Endothelial cell of umbilical vein (primary cell): ENCODE results near the gene LMO7. TPM values are rescaled to one million over a fixed set of nuclear protein-coding genes. Genes with fewer than 3 reads are reported as not detected.

Experiments
- BruUV-seq: library from RNA; stranded (reverse); fragments of 400-500 nt; replicated peaks from 2 replicates; lab custom pipeline; 2021; lab: Mats Ljungman, UMichigan
- CTCF ChIA-PET: fragments of 300-600, 350-600 bp; sonication (Branson Sonifier 250); formaldehyde crosslinking; loops from one replicate; lab custom pipeline; 2021; ENCODE audit warnings: antibody characterized with exemption, inconsistent platforms; lab: Charles Lee
- POLR2A ChIA-PET: fragments of 300-600, 350-600 bp; sonication (Branson Sonifier 250); formaldehyde crosslinking; loops from one replicate; lab custom pipeline; 2021; ENCODE audit warnings: antibody characterized with exemption, inconsistent platforms; lab: Charles Lee
- DNase-seq: peaks from one replicate; pipeline ENCODE4 v3.0.0-alpha.2; 2011; ENCODE audit warnings: low read depth, low spot score
- FAIRE-seq: peaks from 2 replicates; lab custom pipeline; 2011; peaks lifted over from hg19 to GRCh38; lab: Jason Lieb, UNC
- H2AFZ ChIP-seq: 2 replicates; pipeline ENCODE4 v1.6.0; 2012; ENCODE audit warnings: low read depth, low read length, control low read depth, inconsistent platforms
- H3K27ac ChIP-seq: 2 replicates; pipeline ENCODE4 v1.5.1; 2011; ENCODE audit warnings: low read depth, mild to moderate bottlenecking, control low read depth, low read length, moderate library complexity; ENCODE audit not compliant: insufficient read depth
- H3K27me3 ChIP-seq, 2 experiments: 2 replicates each; pipeline versions ENCODE4 v1.6.0 to v1.6.1; 2011; ENCODE audit warnings: low read length in 2 of 2, mixed read lengths in 1 of 2; ENCODE audit not compliant: control insufficient read depth in 2 of 2, insufficient read depth in 2 of 2
- H3K36me3 ChIP-seq, 2 experiments: 2 replicates in 1 of 2; 3 replicates in 1 of 2; pipeline ENCODE4 v1.5.1; 2011; ENCODE audit warnings: low read length in 2 of 2, mild to moderate bottlenecking in 1 of 2, moderate library complexity in 1 of 2; ENCODE audit not compliant: control insufficient read depth in 2 of 2, insufficient read depth in 2 of 2; ENCODE audit errors: extremely low read depth in 1 of 2
- H3K4me1 ChIP-seq: 3 replicates; pipeline ENCODE4 v1.5.1; 2011; ENCODE audit warnings: mild to moderate bottlenecking, low read length; ENCODE audit not compliant: control insufficient read depth, insufficient read depth; ENCODE audit errors: extremely low read depth
- H3K4me2 ChIP-seq: 2 replicates; pipeline ENCODE4 v1.6.1; 2011; ENCODE audit warnings: low read length, control low read depth, mixed read lengths; ENCODE audit not compliant: insufficient read depth
- H3K4me3 ChIP-seq, 3 experiments: fragments of 200-600 bp in 1 of 3; sonication (generic), shearing (Covaris generic) in 1 of 3; replicated peaks in 1 of 3; 2 replicates each; pipeline ENCODE4 v1.5.1; 2011 to 2016; ENCODE audit warnings: control low read depth in 3 of 3, low read length in 3 of 3, mild to moderate bottlenecking in 2 of 3, inconsistent platforms in 1 of 3, low read depth in 1 of 3, moderate library complexity in 1 of 3; ENCODE audit not compliant: insufficient read depth in 1 of 3
- H3K79me2 ChIP-seq: 2 replicates; pipeline ENCODE4 v1.6.0; 2012; ENCODE audit warnings: low read length, inconsistent platforms; ENCODE audit not compliant: control insufficient read depth, insufficient read depth
- H3K9ac ChIP-seq: replicated peaks from 2 replicates; pipeline ENCODE3; 2011; ENCODE audit warnings: low read length, control low read depth; ENCODE audit not compliant: insufficient read depth; ENCODE audit errors: extremely low read depth
- H3K9me1 ChIP-seq: replicated peaks from 3 replicates; pipeline ENCODE4 v1.6.0; 2011; ENCODE audit warnings: mild to moderate bottlenecking, low read length; ENCODE audit not compliant: control insufficient read depth, insufficient read depth; ENCODE audit errors: extremely low read depth
- H3K9me3 ChIP-seq: replicated peaks from 2 replicates; pipeline ENCODE4 v1.5.1; 2012; ENCODE audit warnings: low read length, inconsistent platforms; ENCODE audit not compliant: control insufficient read depth, insufficient read depth
- H4K20me1 ChIP-seq: replicated peaks from 2 replicates; pipeline ENCODE3; 2011; ENCODE audit warnings: mild to moderate bottlenecking, low read length; ENCODE audit not compliant: control insufficient read depth, insufficient read depth; ENCODE audit errors: extremely low read depth
- CTCF ChIP-seq, 2 donors: IDR thresholded peaks; 1 replicate in 1 of 2; 2 replicates in 1 of 2; pipeline ENCODE4 v1.5.1; 2011; ENCODE audit warnings: low read length in 2 of 2, mild to moderate bottlenecking in 2 of 2, moderate library complexity in 2 of 2, control low read depth in 1 of 2, inconsistent platforms in 1 of 2, low read depth in 1 of 2; ENCODE audit not compliant: insufficient read depth in 1 of 2; ENCODE audit errors: extremely low read depth in 1 of 2
- EZH2 ChIP-seq: IDR thresholded peaks from 2 replicates; pipeline ENCODE4 v1.6.1; 2012; ENCODE audit warnings: borderline replicate concordance, low read depth, mild to moderate bottlenecking, moderate library complexity, low read length, inconsistent platforms; ENCODE audit not compliant: severe bottlenecking
- FOS ChIP-seq: IDR thresholded peaks from 2 replicates; pipeline ENCODE4 v1.6.1; 2011; ENCODE audit warnings: mild to moderate bottlenecking, low read length, moderate library complexity, borderline replicate concordance; ENCODE audit not compliant: insufficient read depth
- GATA2 ChIP-seq: IDR thresholded peaks from 2 replicates; pipeline ENCODE4 v1.7.0; 2011; ENCODE audit warnings: low read depth, mild to moderate bottlenecking, moderate library complexity, mixed read lengths, low read length; ENCODE audit not compliant: insufficient read length, insufficient read depth
- JUN ChIP-seq: IDR thresholded peaks from 2 replicates; pipeline ENCODE4 v1.6.1; 2011; ENCODE audit warnings: borderline replicate concordance, low read depth; ENCODE audit not compliant: insufficient read length, insufficient read depth
- MAX ChIP-seq: IDR thresholded peaks from 2 replicates; pipeline ENCODE4 v1.6.1; 2011; ENCODE audit not compliant: insufficient read depth, insufficient read length
- MYC ChIP-seq: IDR thresholded peaks from one replicate; pipeline ENCODE4 v1.6.1; 2011; ENCODE audit warnings: mild to moderate bottlenecking, low read depth, low read length
- POLR2A ChIP-seq: IDR thresholded peaks from 2 replicates; pipeline ENCODE4 v1.6.1; 2012; ENCODE audit warnings: low read depth, mild to moderate bottlenecking, control low read depth, low read length
- POLR2AphosphoS5 ChIP-seq: IDR thresholded peaks from 2 replicates; pipeline ENCODE4 v1.6.1; 2012; ENCODE audit warnings: low read depth, mild to moderate bottlenecking, control low read depth, low read length, moderate library complexity; ENCODE audit not compliant: insufficient read depth
- dilution Hi-C: fragments of 300-500 bp; cut with MboI; formaldehyde crosslinking; loops from one replicate; pipeline ENCODE4 v1.15.0; 2019; ENCODE audit warnings: low sequenced_read_pairs; ENCODE audit not compliant: extremely low pct_ligation_motif_present
- intact Hi-C: fragments of 100-400 bp; cut with micrococcal nuclease; formaldehyde crosslinking; loops from one replicate; pipeline ENCODE4 v1.10.0; 2022
- polyA plus RNA-seq, 4 experiments: library from polyadenylated mRNA; depleted of rRNA in 3 of 4; stranded (reverse) in 3 of 4; unstranded in 1 of 4; fragments of >200 nt; gene quantifications; 2 replicates each; pipeline versions ENCODE4 v1.2.1 to v1.2.3, GENCODE V29; 2011 to 2012; ENCODE audit warnings: missing spikeins in 1 of 4
- total RNA-seq: library from RNA; stranded (reverse); gene quantifications from 2 replicates; pipeline ENCODE4 v1.2.3, GENCODE V29; 2021

The LMO7 gene
- total and polyA plus RNA-seq, 2 donors (not counting 3 experiments of a cell fraction or from before 2014, with no cell fraction given) = 10.5 to 21.1 TPM

- H3K4me2 ChIP-seq = no peak overlapping the region
- intact Hi-C loops (no loop called here), dilution Hi-C loops (no loop called here)
- DNase-seq (no peak), FAIRE-seq (no peak)
- no peaks in the 10 kb centered on the region for H3K9me3 ChIP-seq
- no peaks in the 10 kb centered on the region for H3K79me2 ChIP-seq
- no peak overlapping the region for H3K27ac ChIP-seq
- no peaks in the 10 kb centered on the region for H3K9me1 ChIP-seq
- POLR2A ChIA-PET = no interaction called here
- H3K9ac ChIP-seq = no peak overlapping the region
- no TSS peak for BruUV-seq
- no peak overlapping the region for H2AFZ ChIP-seq
- H3K27me3 ChIP-seq = no peaks in the 10 kb centered on the region
- CTCF ChIA-PET = interaction anchor here (0.9 to 3.6 kb wide), 6 partner anchors 18 to 1211 kb away, joined by 3 to 35 read pairs (median 4); no protein-coding TSS in a partner anchor
- H4K20me1 ChIP-seq = peaks cover 2% of the 10 kb centered on the region
- no peak for TF ChIP-seq POLR2A
- TF ChIP-seq MYC = no peak
- TF ChIP-seq CTCF (IDR thresholded peaks at IDR 0.05; ENCODE audit: extremely low read depth in 1 of 2, insufficient read depth in 1 of 2, low read depth in 1 of 2, low read length in 2 of 2) = no peak
- no peak for TF ChIP-seq MAX
- TF ChIP-seq JUN = no peak
- no peak for TF ChIP-seq EZH2
- no peak for TF ChIP-seq GATA2
- no peak for TF ChIP-seq FOS
- no peak for TF ChIP-seq POLR2AphosphoS5
- no peaks in the 10 kb centered on the region for H3K36me3 ChIP-seq
- no peak overlapping the region for H3K4me3 ChIP-seq
- no peaks in the 10 kb centered on the region for H3K4me1 ChIP-seq
These were observed 57.1 kb downstream of the LMO7 start for GRCh38 chr13:75693227-75693626.
